ENCODE results near the gene DNM2. TPM values are rescaled to one million over a fixed set of nuclear protein-coding genes. Genes with fewer than 3 reads are reported as not detected.

The DNM2 gene
- total and polyA plus RNA-seq, 9 of the 15 experiments (the other 6 are each of a cell fraction or from before 2014, with no cell fraction given) = 2.2 to 161 (median 72.6) TPM

GRCh38 chr19:10835754-10836478, 118.0 kb downstream of the DNM2 start, which contains the start of gene TMED1 (continued):
- TF ChIP-seq MYNN (IDR thresholded peaks at IDR 0.05) (peak; percentile 3; the same call in 1 of the 2 replicates), MYNN (CRISPR knock-in tag; IDR thresholded peaks at IDR 0.05) (no peak), SRSF9 (IDR thresholded peaks at IDR 0.05; ENCODE audit: borderline replicate concordance, low read depth, low read length) (no peak), SMARCA5 (IDR thresholded peaks at IDR 0.05) (no peak), KDM4B (IDR thresholded peaks at IDR 0.05; ENCODE audit: borderline replicate concordance in 2 of 2, low read depth in 1 of 2) (peak in 1 of 2 experiments; percentile 75; a peak in 1 of 4 replicates), ZNF551 (CRISPR knock-in tag; IDR thresholded peaks at IDR 0.05) (no peak), JUN (IDR thresholded peaks at IDR 0.05; ENCODE audit: borderline replicate concordance, low read depth, low read length) (no peak), JUN (CRISPR knock-in tag; IDR thresholded peaks at IDR 0.05; ENCODE audit: borderline replicate concordance) (no peak), ZNF695 (CRISPR knock-in tag; IDR thresholded peaks at IDR 0.05) (no peak), MLX (CRISPR knock-in tag; conservative IDR thresholded peaks at IDR 0.05) (0 out of 4 replicates have a peak, but pooled peaks of 1 of the 2 experiments have one; percentile 33), GATAD2A (IDR thresholded peaks at IDR 0.05) (no peak), TCFL5 (CRISPR knock-in tag; conservative IDR thresholded peaks at IDR 0.05) (no peak), RBM17 (IDR thresholded peaks at IDR 0.05; ENCODE audit: borderline replicate concordance, low read depth, low read length) (no peak), HNRNPL (IDR thresholded peaks at IDR 0.05; ENCODE audit: low read depth, low read length) (no peak), CHD2 (IDR thresholded peaks at IDR 0.05; ENCODE audit: low read depth, low read length) (no peak), CBFA2T3 (IDR thresholded peaks at IDR 0.05) (no peak), NBN (IDR thresholded peaks at IDR 0.05; ENCODE audit: low read depth) (peak; percentile 47), ZHX1 (conservative IDR thresholded peaks at IDR 0.05; ENCODE audit: low read length) (no peak), HEY1 (CRISPR knock-in tag; IDR thresholded peaks at IDR 0.05; ENCODE audit: borderline replicate concordance) (no peak), MTA1 (IDR thresholded peaks at IDR 0.05; ENCODE audit: borderline replicate concordance) (no peak), C11orf30 (IDR thresholded peaks at IDR 0.05; ENCODE audit: low read depth) (peak; percentile 47; the same call in 1 of the 2 replicates), TFAP4 (CRISPR knock-in tag; IDR thresholded peaks at IDR 0.05; ENCODE audit: borderline replicate concordance) (no peak), ZNF263 (CRISPR knock-in tag; IDR thresholded peaks at IDR 0.05; ENCODE audit: borderline replicate concordance) (no peak), DEAF1 (CRISPR knock-in tag; IDR thresholded peaks at IDR 0.05) (peak; percentile 41; the same call in 1 of the 2 replicates)
